GM18502 (cell line): ENCODE data around the gene SCPEP1.
A peak's percentile ranks its signal among the peaks of the same experiment; 100 is the strongest.
"Not testable (repeated sequence)": the region's sequence is repeated elsewhere in the genome, so short reads cannot be mapped to it uniquely, and the experiment has no call there.

Source experiments
- ATAC-seq: cut with Tn5 transposase; IDR thresholded peaks from one replicate; pipeline ENCODE4 v1.9.1; 2021; ENCODE audit warnings: mild to moderate bottlenecking; ENCODE audit not compliant: unreplicated experiment, poor library complexity

The SCPEP1 gene

GRCh38 chr17:56977673-56978395 is at the start of gene SCPEP1:
TSS of gene SCPEP1 (plus strand) at chr17:56978131. CDS start at chr17:56978160, 29 bp downstream.
- ATAC-seq = peak; percentile 75

DNA sequence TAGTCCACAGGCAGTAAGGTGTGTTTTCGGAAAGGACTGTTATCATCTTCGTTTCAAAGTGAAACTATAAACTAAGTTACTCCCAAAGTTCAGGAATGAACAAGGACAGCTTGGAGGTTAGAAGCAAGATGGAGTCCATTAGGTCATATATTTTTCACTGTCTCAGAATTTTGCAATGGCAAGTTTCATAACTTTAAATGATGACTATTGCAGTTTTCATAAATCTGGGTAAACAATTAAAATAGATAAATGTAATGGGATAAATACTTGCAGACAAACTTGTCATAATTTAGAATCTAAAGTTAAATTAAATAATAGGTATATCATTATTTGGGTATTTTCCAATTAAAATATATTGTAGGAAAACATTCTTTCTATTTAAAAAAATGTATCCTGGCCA is 49.3 kb upstream of the SCPEP1 start:
- ATAC-seq = no peak

DNA sequence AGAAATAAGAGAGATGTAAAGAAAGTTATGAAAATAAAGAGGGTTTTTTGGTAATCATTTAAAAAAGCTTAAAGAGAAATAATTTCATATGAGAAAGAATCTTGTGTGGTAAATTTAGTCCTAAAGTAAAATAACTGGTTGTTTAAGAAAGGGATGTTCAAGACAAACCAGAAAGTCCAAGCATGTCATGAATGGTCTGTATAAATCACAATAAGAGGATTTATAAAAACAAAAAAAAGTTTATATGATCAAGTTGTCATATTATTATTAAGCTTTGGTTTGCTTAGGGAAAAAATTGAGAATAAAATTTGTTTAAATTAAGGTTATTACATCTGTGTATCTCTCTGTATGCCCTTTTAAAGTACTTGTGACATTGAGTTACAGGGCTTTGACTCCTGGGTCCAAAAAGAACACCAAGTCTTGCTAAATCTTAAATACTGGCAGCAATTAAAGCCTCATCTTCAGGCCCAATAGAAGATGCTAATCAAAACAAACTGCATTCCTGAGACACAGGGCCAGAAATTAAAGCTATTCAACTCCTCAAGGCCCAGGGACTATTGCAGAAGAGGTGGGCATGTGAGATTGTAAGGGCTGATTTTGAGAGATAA is 48.5 kb upstream of the SCPEP1 start:
- no peak for ATAC-seq

DNA sequence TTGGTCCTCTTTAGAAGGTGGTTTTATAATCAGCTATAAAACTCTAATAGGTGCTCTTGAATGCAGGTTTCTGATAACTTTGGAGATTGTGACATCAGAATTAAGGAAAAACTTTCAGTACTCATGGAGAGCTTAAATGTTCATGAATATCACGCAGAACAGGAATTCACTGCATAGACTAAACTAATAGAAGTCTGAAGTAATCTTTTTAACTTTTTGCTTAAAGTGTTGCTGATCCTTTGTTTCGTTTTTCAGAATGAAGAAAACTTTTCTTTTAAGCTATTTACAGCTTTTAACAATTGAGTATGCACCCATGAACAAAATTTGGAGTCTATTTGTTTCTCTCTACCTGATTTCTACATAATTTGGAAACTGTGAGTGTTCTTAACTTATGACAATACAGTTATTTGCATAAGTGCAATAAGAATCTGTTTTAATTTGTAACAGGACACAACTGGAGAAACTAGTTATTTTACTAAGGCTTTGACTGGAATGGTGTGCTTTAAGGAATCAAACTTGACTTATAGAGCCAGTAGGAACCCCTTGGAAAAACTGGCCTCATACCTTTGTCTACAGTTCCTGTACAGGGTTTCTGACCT is 47.1 kb upstream of the SCPEP1 start:
- ATAC-seq = no peak

- ATAC-seq = no peak
Observed at GRCh38 chr17:56933151-56933745, 44.7 kb upstream of the SCPEP1 start.

DNA sequence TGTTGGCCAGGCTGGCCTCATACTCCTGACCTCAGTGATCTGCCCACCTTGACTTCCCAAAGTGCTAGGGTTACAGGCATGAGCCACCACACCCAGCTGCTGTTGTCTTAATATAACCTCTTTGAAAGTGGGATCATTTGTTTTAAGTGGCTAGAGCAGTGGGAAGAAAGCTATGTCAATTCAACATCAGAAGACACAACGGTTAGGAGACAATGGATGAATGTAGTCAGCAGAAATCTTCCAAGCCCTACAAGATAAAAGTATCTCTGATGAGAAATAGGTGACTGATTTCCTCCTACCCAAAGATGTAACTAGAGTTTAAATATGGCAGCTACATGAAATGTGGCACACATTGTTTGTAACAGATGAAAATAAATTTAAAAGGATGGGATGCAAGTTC is 44.1 kb upstream of the SCPEP1 start:
- ATAC-seq = no peak

- ATAC-seq = no peak
Observed at GRCh38 chr17:56934280-56934679, 43.7 kb upstream of the SCPEP1 start.

DNA sequence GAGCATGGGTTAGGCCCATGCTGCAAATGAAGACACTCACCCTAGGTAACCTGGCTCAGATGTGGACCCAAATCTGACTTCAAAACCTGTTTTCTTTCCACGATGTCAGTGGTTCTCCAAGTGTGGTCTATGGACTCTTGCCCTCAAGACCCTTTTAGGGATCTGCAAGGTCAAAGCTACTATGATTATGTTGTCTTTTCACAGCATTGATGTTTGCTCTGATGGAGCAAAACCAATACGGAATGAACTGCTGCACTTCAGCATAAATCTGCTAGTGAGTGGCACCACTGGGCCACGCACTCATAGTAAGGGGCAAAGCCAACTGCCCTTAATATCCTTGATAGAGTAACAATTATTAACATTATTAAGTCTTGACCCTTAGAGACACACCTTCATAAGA is 42.5 kb upstream of the SCPEP1 start:
- no peak for ATAC-seq

- no peak for ATAC-seq
Observed at GRCh38 chr17:56936697-56937322, 41.1 kb upstream of the SCPEP1 start.

- ATAC-seq = no peak
Observed at GRCh38 chr17:56937687-56938086, 40.2 kb upstream of the SCPEP1 start.

DNA sequence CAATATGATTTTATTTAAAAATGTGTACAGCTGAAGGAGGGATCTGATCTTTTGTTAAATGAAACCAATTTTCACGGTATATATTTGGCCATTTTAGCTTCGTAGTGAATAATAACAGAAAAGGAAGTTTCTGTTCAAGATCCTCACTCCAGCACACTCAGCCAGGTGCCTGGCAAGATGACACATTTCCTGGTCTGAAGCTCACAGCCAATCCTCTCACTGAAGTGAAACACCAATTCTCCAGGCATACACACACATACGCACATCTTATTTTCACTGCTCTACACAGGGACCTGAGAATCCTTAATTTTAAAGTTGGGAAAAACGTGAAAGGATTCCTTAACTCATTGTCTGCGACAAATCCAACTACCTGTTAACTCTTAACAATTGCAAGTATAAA is 39.7 kb upstream of the SCPEP1 start:
- not testable (repeated sequence) for ATAC-seq

- peak; percentile 67 for ATAC-seq
Observed at GRCh38 chr17:56939869-56940484, 38.0 kb upstream of the SCPEP1 start.

DNA sequence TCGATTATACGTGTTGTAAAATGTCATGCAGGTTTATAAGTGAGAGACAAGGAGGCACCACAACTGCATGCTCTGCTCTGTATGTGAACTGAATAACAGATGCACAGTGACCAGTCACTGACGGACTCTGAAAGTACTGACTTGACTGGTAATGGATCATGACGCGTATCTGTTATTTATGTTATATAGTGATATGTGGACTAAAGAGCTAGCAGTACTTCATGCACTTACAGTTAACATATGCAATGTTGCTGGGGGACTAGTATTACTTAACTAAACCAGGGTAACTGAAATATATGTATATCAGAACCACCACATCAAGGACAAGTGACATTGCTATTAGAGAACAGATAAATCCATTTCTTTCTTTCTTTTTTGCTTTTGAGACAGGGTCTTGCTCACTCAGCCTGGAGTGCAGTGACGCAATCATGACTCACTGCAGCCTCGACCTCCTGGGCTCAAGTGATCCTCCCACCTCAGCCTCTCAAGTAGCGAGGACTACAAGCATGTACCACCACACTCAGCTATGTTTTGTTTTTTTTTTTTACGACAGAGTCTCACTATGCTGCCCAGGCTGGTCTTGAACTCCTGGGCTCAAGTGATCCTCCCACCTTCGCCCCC is 34.3 kb upstream of the SCPEP1 start:
- no peak for ATAC-seq

DNA sequence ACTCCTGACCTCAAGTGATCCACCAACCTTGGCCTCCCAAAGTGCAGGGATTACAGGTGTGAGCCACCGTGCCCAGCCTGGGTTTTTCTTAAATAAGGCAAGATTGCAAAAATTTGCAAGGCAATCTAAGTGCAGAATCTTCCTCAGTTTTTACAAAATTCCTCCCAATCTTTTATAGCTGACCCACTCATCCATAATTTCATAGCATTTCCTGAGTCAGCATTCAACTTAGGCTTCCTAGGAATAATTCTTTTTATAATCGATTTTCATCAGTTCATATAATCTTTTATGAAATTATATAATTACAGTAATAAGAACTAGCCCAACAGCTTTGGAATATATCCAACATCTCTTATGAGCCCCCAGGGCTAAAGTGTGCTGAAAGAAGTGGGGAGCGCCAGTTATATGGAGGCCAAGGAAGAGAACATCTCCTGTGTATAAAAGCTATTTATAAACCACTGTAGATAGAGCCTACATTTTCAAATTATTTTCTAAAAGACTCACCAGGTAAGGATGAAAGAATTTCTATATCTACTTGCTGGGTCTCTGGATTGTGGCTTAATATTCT is 31.9 kb upstream of the SCPEP1 start:
- no peak for ATAC-seq

GRCh38 chr17:56947741-56948140 is 30.2 kb upstream of the SCPEP1 start:
- no peak for ATAC-seq

DNA sequence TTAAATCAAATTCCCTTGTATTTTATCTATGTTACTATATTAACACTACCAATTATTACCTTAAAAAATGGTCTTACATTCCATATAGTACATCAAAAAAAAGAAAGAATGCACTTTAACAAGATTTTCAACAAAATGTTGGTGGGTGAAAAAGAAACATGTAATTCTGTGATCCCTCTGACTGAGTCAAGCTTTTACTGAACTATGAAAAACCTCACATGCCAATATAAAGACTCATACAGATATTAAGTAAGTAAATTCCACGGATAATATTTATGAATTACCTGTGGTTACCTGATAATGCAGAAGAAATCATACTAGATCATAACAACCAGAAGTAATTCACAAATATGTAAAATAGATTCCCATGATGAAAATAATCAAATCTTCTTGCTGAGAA is 29.4 kb upstream of the SCPEP1 start:
- ATAC-seq = no peak

GRCh38 chr17:56949595-56949994 is 28.3 kb upstream of the SCPEP1 start:
- no peak for ATAC-seq

DNA sequence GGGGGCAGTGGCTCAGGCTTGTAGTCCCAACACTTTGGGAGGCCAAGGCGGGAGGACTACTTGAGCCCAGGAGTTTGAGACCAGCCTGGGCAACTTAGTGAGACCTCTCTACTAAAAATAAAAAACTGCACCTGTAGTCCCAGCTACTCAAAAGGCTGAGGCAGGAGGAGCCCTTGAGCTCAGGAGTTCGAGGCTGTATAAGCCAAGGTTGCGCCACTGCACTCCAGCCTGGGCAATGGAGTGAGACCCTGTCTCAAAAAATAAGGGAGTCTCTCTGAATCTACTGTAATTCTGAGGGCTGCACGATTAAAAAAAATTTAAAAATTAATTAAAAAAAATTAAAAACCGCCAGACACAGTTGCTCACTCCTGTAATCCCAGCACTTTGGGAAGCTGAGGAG is 20.9 kb upstream of the SCPEP1 start:
- ATAC-seq = no peak

DNA sequence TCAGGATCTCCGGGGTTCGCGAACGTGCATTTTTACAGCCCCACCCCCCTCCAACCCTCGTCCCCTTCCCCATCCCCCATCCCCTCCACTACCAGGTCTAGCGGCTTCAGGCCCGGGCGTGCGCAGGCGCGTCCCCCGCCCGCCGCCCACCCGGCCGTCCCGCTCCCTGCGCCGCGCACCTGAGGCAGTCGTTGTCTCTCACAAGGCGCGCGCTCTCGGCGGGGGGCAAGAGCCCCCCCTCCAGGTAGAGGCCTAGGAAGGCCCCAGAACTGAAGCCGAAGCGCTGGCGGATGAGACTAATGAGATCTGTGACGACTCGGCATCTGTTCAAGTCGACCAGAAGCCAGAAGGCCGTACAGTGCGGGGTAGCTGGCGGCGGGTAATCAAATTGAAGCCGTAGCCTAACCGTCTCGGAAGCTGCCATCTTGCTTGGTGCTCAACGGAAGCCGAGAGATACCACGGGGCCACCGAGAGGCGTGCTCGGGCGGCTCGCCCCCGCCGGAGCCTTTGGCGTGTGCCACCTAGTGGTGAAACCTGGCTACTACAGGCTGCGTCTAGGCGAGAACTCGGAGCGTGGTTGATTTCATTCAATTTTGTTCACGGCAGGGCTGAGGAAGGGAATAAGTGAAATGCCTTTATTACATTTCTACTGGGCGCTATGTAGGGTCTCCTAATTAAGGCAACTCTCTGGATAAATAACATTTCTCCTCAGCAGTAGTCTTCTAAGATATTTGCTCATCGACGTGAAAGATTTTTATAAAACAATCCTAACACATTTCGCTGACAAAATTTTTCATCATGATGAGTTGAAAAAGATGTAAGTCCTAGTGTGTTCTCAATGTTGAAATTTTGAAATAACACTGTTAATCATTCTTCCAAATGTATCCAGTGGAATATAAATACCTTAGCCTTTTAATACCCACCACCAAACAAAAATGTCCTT is 17.1 kb upstream of the SCPEP1 start, which contains the start of gene COIL:
TSS of gene COIL (minus strand) at position 455 of the 943 bp plus-strand sequence. CDS start at position 424, 31 bp downstream.
- ATAC-seq = peak; percentile 94
